K562 (cell line): ENCODE results near the gene CD72. TPM values are rescaled to one million over a fixed set of nuclear protein-coding genes. Genes with fewer than 3 reads are reported as not detected.

Source experiments
- BCOR ChIP-seq: fragments of 450-650 bp; IDR thresholded peaks from 2 replicates; pipeline ENCODE4 v1.6.1; 2016
- HMG20A ChIP-seq: fragments of 450-650 bp; formaldehyde crosslinking; conservative IDR thresholded peaks from 2 replicates; pipeline ENCODE4 v1.4.0; 2020; ENCODE audit warnings: mild to moderate bottlenecking, mixed read lengths
- IRF9 ChIP-seq: fragments of 450-650 bp; IDR thresholded peaks from 2 replicates; pipeline ENCODE4 v1.6.1; 2016; ENCODE audit warnings: missing biosample characterization, missing genetic modification characterization
- MTA1 ChIP-seq: fragments of 450-650 bp; IDR thresholded peaks from 2 replicates; pipeline ENCODE4 v1.6.1; 2017; ENCODE audit warnings: borderline replicate concordance
- MTA2 ChIP-seq: fragments of 450-650 bp; IDR thresholded peaks from 2 replicates; pipeline ENCODE4 v1.6.1; 2016; ENCODE audit warnings: low read depth
- NFYB ChIP-seq: IDR thresholded peaks from 2 replicates; pipeline ENCODE4 v1.6.1; 2011; ENCODE audit warnings: mild to moderate bottlenecking, moderate library complexity; ENCODE audit not compliant: insufficient read length; ENCODE audit errors: extremely low read depth
- PCBP1 ChIP-seq: fragments of 200-400 bp; formaldehyde crosslinking; IDR thresholded peaks from 2 replicates; pipeline ENCODE4 v1.6.1; 2018; ENCODE audit warnings: mild to moderate bottlenecking, low read depth, low read length; ENCODE audit not compliant: poor library complexity, severe bottlenecking
- SRSF1 ChIP-seq: fragments of 200-400 bp; formaldehyde crosslinking; IDR thresholded peaks from 2 replicates; pipeline ENCODE4 v1.6.1; 2017; ENCODE audit warnings: mild to moderate bottlenecking, low read depth, low read length, moderate library complexity
- ZBTB33 ChIP-seq: sonication (generic); formaldehyde crosslinking; IDR thresholded peaks from 2 replicates; pipeline ENCODE4 v1.8.1; 2023; ENCODE audit warnings: mild to moderate bottlenecking, missing genetic modification reagents
- ZNF277 ChIP-seq: fragments of 250-450 bp; sonication (Bioruptor Pico); IDR thresholded peaks from 2 replicates; pipeline ENCODE4 v1.8.0; 2022; ENCODE audit warnings: inconsistent platforms, mild to moderate bottlenecking, moderate library complexity, borderline replicate concordance
- ZNF395 ChIP-seq: fragments of 200-800 bp; sonication (Bioruptor generic); IDR thresholded peaks from 2 replicates; pipeline ENCODE4 v1.6.1; 2017; ENCODE audit warnings: missing genetic modification characterization, missing compliant biosample characterization
- ZNF407 ChIP-seq: fragments of 450-650 bp; IDR thresholded peaks from 2 replicates; pipeline ENCODE4 v1.6.1; 2016; ENCODE audit warnings: low read depth
- polyA plus RNA-seq, 8 experiments: library from polyadenylated mRNA; depleted of rRNA in 4 of 8; stranded (reverse) in 5 of 8; unstranded in 3 of 8; fragments of >200 nt; fragmentation: Nextera tagmentation in 2 of 8; fragmentation: Illumina TruSeq in 1 of 8; extraction: Ambion mirVana in 2 of 8; extraction: Trizol in 1 of 8; gene quantifications; 2 replicates each; pipeline versions ENCODE4 v1.2.1 to v1.2.3, GENCODE V29; 2011 to 2014; ENCODE audit warnings: inconsistent platforms in 1 of 8, missing spikeins in 1 of 8
- total RNA-seq, 7 experiments: library from RNA; depleted of rRNA in 6 of 7; stranded (reverse); fragments of >200 nt in 6 of 7; fragmentation: Illumina TruSeq in 2 of 7; extraction: Trizol in 2 of 7; gene quantifications; 2 replicates each; pipeline versions ENCODE4 v1.2.1 to v1.2.3, GENCODE V29; 2011 to 2021; ENCODE audit warnings: low replicate concordance in 1 of 7

CD72 gene
- total and polyA plus RNA-seq, 9 of the 15 experiments (the other 6 are each of a cell fraction or from before 2014, with no cell fraction given): 0.11 to 0.78 (median 0.27) TPM; not detected in 1

- TF ChIP-seq IRF9 (no peak), HMG20A (CRISPR knock-in tag) (no peak), ZNF395 (CRISPR knock-in tag) (no peak), MTA2 (no peak), ZNF407 (no peak), BCOR (no peak), ZNF277 (CRISPR knock-in tag) (no peak), ZBTB33 (CRISPR knock-in tag) (no peak), NFYB (no peak), PCBP1 (no peak), SRSF1 (no peak), MTA1 (no peak)
Measured at GRCh38 chr9:35664531-35665470, 46.6 kb upstream of the CD72 start, which contains the start of gene ARHGEF39 (continued).
